GM12891 (cell line): ENCODE results near the gene LRIT2.

Source experiments
- PAX5 ChIP-seq: IDR thresholded peaks from 2 replicates; pipeline ENCODE4 v1.6.1; 2011; ENCODE audit warnings: low read length, moderate library complexity, mild to moderate bottlenecking; ENCODE audit not compliant: insufficient read depth, severe bottlenecking
- POLR2A ChIP-seq: IDR thresholded peaks from 2 replicates; pipeline ENCODE4 v1.6.1; 2011; ENCODE audit warnings: low read depth, low read length, control low read depth
- POLR2AphosphoS5 ChIP-seq: IDR thresholded peaks from 2 replicates; pipeline ENCODE4 v1.6.1; 2011; ENCODE audit warnings: low read depth, low read length, control low read depth
- POU2F2 ChIP-seq: IDR thresholded peaks from 2 replicates; pipeline ENCODE4 v1.6.1; 2011; ENCODE audit warnings: low read depth, mild to moderate bottlenecking, control low read depth, low read length, moderate library complexity
- SPI1 ChIP-seq: IDR thresholded peaks from 2 replicates; pipeline ENCODE4 v1.6.1; 2011; ENCODE audit warnings: low read depth, low read length, control low read depth
- TAF1 ChIP-seq: IDR thresholded peaks from 2 replicates; pipeline ENCODE4 v1.6.1; 2011; ENCODE audit warnings: low read depth, low read length, control low read depth

DNA sequence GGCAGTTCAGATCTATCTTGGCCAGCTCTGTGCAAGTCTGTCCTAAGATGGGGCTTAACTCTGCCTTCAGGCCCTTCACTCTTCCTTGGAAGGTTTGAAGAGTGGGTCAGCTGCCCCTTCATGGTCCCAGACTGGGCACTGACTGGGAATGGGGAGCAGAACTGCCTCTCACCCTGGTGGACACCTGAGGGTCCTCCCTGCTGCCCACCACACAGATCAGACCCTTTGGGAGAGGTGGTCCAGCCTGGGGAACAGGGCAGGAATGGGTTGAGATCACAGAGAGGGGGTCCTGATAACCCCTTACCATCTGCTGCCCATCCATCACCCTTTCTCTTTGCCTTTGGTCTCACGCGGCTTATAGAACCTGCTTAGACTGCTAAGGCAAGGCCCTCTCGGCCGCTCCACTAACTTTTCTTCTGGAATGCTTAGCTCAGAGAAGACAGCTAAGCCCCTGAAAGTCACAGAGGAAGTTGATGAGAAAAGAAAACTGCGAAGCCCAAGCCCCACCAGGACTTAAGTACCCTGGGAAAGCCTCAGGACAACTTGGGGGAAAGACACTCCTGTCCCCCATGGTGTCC lies 31.4 kb downstream of the LRIT2 start:
- TF ChIP-seq SPI1 (no peak), POLR2AphosphoS5 (no peak), POLR2A (no peak), TAF1 (no peak), PAX5 (no peak), POU2F2 (no peak)
